Measurements from ENCODE around the gene STX8.

Gene STX8

DNA sequence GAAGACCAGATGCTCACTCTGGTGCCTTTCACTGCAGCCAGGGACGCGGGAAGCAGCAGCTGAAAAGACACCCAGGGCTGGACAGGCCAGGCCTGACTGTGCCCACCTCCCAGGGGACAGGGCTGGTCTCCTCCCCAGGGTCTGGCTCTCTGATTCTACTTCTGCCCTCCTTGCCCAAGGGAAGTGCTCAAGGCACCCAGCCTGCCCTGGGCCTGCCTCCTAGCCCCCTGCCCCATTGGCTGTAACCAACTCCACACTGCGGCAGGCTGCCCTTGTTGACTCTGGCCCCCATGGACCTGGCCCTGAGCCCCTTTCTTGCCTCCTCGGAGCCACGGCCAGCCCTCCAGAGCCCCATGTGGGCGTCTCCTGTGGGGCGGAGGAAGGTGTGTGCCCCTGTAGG, 341.9 kb downstream of the STX8 start:
- TF ChIP-seq, protein P1, sequence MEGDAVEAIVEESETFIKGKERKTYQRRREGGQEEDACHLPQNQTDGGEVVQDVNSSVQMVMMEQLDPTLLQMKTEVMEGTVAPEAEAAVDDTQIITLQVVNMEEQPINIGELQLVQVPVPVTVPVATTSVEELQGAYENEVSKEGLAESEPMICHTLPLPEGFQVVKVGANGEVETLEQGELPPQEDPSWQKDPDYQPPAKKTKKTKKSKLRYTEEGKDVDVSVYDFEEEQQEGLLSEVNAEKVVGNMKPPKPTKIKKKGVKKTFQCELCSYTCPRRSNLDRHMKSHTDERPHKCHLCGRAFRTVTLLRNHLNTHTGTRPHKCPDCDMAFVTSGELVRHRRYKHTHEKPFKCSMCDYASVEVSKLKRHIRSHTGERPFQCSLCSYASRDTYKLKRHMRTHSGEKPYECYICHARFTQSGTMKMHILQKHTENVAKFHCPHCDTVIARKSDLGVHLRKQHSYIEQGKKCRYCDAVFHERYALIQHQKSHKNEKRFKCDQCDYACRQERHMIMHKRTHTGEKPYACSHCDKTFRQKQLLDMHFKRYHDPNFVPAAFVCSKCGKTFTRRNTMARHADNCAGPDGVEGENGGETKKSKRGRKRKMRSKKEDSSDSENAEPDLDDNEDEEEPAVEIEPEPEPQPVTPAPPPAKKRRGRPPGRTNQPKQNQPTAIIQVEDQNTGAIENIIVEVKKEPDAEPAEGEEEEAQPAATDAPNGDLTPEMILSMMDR (conservative IDR thresholded peaks at IDR 0.05; ENCODE audit: low read depth): no peak
- CTCF ChIA-PET: interaction anchor here (0.6 kb wide), 1 partner anchor 23 kb away, joined by 3 read pairs; no protein-coding TSS in a partner anchor
- POLR2A ChIA-PET (ENCODE audit: low non-redundant PET): no interaction called here
- no peak for DNase-seq (ENCODE audit: low spot score)
- H3K27ac ChIP-seq: no peak overlapping the region

- TF ChIP-seq, protein P1 (conservative IDR thresholded peaks at IDR 0.05; ENCODE audit: low read depth): no peak
- ChIA-PET CTCF (interaction anchor here (0.6 kb wide), 2 partner anchors 13 to 23 kb away, joined by 3 read pairs; no protein-coding TSS in a partner anchor), POLR2A (ENCODE audit: low non-redundant PET) (no interaction called here)
- no peak for DNase-seq (ENCODE audit: low spot score)
- no peak overlapping the region for H3K27ac ChIP-seq
Observed at GRCh38 chr17:9233271-9233599, 342.4 kb downstream of the STX8 start.

DNA sequence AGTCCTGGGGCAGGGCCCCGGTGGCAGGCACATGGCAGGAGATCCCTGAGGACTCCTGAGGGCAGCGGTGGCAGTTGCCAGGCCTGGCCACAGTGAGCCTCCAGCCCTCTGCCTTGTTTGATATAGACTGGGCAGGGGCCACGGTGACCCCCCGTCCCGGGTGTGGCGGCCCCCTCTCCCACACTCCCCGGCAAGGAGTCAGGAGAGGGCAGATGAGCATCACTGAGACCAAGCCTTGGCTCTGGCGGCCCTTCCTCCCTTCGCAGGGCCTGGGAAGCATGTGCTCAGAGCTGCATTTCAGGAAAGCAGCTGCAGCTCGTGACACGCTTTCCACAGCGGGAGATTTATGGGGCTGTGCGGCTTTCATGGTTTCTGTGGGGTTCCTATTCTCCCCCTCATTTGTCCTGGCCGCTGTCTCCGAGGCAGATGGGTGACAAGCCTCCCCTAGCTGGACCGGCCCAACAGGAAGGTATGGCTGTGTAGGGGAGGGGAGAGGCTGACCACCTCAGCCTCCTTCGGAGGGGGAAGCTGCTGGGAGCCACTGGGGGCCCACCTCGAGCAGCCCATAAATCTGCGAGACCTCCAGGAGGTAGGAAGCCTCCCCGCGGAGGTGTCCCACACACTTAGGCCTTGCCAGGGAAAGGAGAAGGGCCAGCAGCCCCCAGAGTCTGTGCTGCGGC, 342.9 kb downstream of the STX8 start:
- TF ChIP-seq, protein P1 (conservative IDR thresholded peaks at IDR 0.05; ENCODE audit: low read depth): no peak
- CTCF ChIA-PET: interaction anchor here (0.6 kb wide), 1 partner anchor 13 kb away, joined by 3 read pairs; no protein-coding TSS in a partner anchor
- POLR2A ChIA-PET (ENCODE audit: low non-redundant PET): no interaction called here
- H3K27ac ChIP-seq: no peak overlapping the region
- no peak for DNase-seq (ENCODE audit: low spot score)

DNA sequence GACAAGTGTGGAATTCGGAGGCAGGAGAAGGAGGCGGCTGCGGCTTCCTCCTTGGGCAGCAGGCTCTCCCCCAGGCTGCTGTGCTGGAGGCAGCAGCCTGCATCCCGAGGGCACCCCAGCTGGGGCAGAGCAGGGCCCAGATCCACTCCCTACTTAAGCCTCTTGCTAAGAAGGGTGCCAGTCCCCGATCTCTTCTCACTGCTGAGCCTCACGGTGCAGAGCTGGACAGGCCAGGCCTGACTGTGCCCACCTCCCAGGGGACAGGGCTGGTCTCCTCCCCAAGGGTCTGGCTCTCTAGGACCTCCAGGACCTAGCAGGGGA, 343.5 kb downstream of the STX8 start:
- POLR2A ChIA-PET (ENCODE audit: low non-redundant PET): no interaction called here
- CTCF ChIA-PET: no interaction called here
- TF ChIP-seq, protein P1 (conservative IDR thresholded peaks at IDR 0.05; ENCODE audit: low read depth): no peak
- H3K27ac ChIP-seq: no peak overlapping the region
- no peak for DNase-seq (ENCODE audit: low spot score)

- POLR2A ChIA-PET (ENCODE audit: low non-redundant PET): no interaction called here
- TF ChIP-seq, protein P1 (conservative IDR thresholded peaks at IDR 0.05; ENCODE audit: low read depth): no peak
- H3K27ac ChIP-seq: no peak overlapping the region
- no peak for DNase-seq (ENCODE audit: low spot score)
- CTCF ChIA-PET: no interaction called here
Observed at GRCh38 chr17:9231449-9232154, 344.0 kb downstream of the STX8 start.

GRCh38 chr17:9230861-9231260, 344.8 kb downstream of the STX8 start:
- H3K27ac ChIP-seq: no peak overlapping the region
- TF ChIP-seq, protein P1 (conservative IDR thresholded peaks at IDR 0.05; ENCODE audit: low read depth): no peak
- DNase-seq (ENCODE audit: low spot score): no peak
- ChIA-PET POLR2A (ENCODE audit: low non-redundant PET) (no interaction called here), CTCF (no interaction called here)
